Stimulated activated CD8-positive, alpha-beta memory T cell treated with anti-CD3 and anti-CD28 coated beads, Interleukin-7, amount 100 ng/mL, for 1 hour (primary cell): ENCODE results near the gene TMTC2.

Source experiments
- DNase-seq, 2 donors: peaks; one replicate each; pipeline ENCODE4 v3.0.0-alpha.2; 2020; ENCODE audit warnings: low read depth in 2 of 2

TMTC2 gene

DNA sequence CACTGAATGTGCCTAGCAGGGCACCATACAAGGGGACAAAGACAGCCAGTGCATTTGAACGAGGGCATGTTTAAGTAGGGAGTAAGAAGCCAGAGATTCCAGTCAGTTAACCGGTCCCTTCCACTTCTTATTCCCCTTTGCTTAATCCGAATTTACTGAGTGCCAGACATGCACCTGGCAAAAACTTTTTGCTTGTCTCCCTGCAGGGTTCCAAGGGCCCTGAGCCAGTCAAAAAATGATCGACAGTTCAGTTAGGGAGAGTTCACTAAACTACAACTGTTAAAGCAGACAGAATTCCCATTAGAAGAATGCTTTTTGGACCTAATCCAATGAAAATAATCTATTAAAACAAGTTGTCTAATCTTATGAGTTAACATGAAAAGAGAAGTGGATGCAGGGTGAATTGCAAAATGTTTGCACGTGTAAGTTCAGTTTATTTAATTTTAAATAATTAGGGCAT is 193.8 kb downstream of the TMTC2 start:
- DNase-seq = no peak

DNA sequence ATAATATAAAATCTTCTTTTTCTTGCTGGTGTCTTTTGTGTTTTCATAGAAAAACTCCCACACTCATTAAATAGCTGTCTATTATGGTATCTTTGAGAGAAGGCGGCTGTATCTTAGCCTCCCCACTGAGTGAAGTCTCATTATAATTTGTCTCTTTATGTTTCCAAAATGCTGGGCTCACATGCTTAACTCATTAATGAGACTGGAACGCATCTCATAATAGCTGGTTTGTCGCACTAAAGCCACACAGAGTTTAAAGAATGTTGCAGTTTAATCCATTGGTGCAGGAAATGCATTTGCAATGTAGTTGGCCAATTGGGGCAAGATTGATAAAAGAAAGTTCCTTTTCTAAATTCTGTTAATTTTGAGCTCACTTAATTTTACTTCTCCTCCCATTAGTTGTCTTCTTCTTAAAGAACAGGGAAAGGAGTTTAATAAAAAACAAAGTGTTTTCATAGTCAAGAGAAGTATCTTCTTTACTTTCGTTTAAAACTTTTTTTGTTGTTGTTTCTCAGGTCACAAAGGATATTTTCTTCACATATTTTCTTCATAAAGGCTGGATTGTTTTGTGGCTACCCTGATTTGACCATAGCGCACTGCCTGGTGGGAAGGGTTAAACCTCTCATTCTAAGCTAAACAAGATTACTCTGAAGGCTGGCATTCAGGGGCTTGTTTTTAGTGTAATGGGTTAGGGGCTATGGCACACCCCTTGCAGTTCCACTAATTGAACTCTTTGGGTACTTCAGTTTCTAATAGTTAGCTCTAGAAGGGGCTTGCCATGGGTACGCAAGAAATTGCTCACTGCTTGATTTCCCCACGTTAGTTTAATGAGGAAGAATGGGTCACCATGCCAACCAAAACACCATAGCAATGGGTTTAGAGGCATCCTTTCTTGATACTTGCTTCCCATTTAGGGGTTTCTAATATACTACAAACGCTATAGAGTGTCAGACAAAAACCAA is 197.0 kb downstream of the TMTC2 start:
- DNase-seq = no peak

DNA sequence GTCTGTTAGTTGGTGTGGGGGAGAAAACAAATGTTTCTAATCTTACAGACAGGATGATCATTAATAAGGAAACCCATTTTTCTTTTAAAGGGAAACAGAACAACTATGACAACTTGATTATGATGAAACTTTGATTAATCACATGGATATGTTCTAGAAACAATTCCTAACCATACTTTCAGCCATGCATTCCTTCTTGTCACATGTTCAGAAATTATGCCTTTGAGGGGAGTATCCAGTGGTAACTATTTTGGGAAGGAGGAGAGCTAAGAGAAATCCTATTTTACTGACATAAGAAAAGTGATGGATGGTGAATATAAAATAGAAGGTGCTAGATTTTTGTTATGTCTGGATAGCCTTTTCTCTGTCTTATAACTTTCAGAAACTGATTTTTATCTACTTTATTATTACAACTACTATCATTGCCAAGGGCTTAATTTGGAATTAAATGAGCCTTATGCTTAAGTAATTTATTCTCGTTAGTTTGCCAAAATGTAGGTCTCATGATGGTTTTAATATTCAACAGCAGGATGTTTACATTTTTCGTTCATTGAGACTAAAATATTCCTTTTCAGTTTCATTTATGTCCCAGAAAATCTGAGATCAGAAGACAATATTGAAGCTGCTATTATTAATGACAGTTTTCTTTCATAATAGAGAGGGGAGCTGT is 200.1 kb downstream of the TMTC2 start:
- no peak for DNase-seq

DNA sequence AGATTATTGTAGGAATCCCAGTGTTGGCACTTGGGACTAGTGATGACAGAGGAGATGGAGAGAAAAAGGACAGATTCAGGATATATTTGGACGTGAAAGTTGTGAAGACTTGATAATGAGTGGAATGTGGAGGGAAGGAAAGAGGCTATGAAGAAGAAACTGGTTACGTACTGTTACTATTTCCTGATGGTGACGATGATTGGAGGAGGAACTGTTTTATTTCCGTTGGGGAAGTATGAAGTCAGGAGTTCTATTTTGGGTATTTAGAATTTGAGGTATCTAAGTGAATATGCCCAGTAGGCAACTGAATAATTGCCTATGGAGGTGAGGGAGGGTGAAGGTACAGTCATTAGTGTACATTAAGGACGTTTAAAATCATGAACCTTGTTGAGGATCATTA is 207.2 kb downstream of the TMTC2 start:
- no peak for DNase-seq

DNA sequence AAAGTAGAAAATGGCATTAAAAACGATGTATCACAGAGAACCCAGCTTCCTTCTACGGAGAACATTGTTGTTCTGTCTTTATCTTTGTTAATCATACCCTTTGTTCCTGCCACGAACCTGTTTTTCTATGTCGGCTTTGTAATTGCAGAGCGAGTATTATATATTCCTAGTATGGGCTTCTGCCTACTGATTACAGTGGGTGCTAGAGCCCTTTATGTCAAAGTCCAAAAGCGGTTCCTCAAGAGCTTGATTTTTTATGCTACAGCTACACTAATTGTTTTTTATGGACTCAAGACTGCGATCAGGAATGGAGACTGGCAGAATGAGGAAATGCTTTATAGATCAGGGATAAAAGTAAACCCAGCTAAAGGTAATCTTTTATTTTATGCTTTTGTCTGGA is 209.6 kb downstream of the TMTC2 start:
- no peak for DNase-seq

DNA sequence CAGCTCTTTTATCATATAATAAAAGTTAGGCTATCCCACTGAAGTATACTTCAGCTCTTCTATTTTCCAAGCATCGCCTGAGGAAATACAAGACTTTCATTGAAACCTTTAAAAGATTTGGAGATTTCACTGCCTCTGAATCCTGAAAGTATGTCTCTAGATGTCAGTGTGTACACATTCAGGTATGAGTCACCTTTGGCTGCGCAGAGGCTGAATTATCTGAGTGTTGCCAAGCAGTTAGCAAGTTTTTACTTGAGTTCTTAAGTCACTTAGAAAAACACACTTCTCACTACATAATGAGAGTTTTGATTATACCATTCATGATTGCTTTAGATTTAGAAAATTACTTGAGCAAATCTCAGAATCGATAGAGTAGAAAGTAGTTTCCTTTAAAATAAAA is 210.3 kb downstream of the TMTC2 start:
- DNase-seq = no peak

DNA sequence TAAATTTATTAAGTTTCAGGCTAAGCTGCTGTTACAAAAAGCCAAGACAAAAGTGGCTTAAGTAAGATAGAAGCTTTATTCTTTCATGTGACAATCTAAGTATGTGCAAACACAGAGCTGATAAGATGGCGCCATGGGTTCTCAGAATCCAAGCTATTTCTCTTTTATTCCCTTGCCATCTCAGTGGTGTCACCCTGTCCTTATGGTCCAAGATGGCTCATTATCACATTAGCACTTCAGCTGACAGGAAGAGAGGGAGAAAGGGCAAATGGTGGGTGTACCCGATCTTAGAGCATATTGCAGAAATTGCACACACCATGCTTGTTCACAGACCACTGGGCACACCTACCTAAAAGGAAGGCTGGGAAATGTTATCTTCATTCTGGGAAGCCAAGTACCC is 211.7 kb downstream of the TMTC2 start:
- DNase-seq = no peak

DNA sequence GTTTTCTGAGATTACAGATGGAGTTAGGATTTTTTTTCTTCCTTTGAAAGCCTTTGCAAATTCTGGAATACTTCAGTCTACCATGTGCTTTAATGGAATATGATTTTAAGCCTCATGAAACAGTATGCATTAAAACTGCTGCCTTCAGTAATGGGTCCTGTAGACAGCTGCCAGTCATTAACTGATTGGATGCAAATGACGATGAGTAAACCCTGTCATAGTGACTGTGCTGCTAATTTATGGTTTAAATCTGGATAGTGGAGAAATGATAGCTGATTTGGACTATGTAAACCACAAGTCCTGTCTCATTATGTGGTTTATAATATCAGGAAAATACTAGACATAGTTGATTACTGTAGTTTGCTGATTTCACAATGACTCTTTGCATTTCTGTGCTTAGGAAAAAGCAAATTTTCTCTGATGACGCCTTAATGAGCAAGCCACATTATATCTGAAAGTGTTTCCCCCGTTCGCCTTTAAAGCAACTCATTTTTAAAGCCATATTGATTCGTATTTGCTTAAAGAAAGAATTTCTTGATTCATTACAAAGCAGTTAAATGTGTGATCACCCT is 217.6 kb downstream of the TMTC2 start:
- no peak for DNase-seq

DNA sequence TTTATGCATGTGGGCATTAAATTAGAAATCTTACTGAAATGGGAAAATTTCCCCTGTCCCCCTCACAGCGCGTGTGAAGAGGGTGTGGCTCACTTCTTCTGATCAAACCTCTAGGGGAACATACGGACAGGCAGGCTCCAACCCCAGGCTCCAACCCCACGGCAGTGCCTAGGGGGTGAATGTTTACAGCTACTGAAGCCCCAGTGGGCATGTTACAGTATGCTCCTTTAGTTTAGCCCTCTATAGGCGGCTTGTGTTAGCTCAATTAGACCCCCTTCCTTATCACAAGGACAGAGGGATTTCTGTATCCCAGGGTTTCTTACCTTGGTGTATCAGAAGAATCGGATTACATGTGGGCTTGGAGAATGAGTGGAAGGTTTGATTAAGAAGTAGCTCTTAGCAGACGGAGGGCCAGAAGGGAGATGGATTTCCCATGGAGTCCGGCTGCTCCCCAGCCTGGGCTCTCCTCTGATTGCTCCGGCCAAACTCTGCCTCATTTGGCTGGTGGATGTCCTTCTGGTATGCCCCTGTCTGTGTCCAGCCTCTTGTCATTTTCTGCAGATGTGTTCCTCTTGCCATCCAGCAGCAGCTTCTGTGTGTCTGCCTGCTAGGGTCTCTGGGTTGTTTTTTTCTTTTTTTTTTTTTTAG is 223.7 kb downstream of the TMTC2 start:
- no peak for DNase-seq

DNA sequence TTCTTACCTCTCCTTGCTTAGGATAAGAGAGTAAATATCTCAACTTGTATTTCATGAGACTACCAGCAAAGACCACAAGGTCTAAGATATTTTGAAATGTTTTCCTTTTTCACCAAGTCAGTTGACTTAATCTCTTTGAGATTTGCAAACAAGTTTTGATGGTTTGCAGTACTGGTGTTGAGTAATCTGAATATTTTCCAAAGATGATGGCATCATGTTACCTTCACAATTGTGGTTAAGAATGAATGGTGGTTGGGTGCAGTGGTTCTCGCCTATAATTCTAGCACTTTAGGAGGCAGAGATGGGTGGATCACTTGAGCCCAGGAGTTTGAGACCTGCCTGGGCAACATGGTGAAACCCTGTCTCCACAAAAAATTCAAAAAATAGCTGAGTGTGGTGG is 225.7 kb downstream of the TMTC2 start:
- DNase-seq = no peak

DNA sequence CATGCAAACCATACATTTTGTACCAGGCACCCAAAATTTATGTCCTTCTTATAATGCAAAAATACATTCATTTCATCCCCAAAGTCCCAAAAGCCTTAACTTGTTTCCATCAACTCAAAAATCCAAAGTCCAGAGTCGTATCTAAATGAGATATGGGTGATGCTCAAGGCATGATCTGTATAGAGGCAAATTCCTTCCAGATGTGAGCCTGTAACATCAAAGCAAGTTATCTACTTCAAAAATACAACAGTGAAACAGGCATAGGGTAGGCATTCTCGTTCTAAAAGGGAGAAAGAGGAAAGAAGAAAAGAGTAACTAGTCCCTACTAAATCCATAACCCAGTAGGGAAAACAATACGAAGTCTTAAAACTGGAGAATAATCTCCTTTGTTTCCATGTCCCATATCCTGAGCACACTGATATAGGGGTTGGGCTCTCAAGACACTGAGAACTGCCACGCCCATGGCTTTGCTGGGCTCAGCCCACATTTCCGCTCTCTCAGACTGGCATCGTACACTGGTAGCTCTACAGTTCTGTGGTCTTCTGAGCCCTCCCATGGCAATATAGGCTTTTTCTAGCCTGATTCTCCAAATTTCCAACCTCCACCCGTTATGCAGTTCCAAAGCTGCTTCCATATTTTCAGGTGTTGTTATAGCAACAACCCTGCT is 232.8 kb downstream of the TMTC2 start:
- no peak for DNase-seq

DNA sequence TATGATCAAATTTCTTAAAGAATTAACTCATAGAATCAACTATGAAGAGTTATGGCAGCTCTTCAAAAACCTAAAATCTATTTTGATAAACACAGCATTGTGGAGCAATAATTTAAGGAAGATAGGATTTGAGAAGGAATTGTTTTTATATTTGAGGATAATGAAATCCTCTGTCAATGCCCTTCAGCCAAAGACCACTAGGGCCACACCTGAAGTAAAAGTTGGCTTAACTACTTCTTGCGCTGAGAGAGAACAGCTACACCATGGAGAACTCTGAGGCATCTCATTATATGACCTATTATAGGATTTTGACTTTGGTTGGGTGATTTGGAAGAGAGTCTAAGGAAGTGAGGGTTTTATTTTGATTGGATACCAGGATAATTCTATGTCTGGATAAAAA is 237.2 kb downstream of the TMTC2 start:
- no peak for DNase-seq

DNA sequence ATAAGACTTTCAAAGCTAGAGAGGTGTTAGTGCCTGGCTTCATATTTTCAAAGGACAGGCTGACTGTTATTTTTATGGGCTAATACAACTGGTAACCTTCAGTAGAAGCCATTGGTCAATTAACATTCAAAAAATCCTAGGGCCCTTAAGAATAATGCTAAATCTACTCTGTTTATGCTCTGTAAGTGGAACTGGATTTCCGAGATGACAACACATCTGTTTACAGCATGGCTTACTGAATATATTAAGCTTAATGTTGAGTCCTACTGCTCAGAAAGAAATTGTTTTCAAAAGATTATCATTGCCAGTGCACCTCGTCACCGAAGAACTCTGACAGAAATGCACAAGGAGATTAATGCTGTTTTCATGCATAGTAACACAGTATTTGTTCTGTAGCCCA is 239.9 kb downstream of the TMTC2 start:
- no peak for DNase-seq

DNA sequence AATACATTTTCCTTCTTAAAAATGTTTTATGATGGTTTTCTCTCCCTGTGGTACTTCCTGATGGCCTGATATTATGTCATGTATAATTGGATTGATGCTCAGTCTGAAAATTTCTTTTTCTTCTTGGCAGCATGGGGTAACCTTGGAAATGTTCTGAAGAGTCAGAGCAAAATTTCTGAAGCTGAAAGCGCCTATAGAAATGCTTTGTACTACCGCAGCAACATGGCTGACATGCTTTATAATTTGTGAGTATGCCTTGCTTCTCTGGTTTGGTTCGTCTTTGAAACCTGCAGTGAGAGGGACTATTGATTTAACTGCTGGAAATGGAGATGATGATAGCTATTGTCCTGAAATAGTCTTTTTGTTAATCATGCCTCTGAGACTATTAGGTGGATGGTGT is 243.6 kb downstream of the TMTC2 start:
- no peak for DNase-seq

DNA sequence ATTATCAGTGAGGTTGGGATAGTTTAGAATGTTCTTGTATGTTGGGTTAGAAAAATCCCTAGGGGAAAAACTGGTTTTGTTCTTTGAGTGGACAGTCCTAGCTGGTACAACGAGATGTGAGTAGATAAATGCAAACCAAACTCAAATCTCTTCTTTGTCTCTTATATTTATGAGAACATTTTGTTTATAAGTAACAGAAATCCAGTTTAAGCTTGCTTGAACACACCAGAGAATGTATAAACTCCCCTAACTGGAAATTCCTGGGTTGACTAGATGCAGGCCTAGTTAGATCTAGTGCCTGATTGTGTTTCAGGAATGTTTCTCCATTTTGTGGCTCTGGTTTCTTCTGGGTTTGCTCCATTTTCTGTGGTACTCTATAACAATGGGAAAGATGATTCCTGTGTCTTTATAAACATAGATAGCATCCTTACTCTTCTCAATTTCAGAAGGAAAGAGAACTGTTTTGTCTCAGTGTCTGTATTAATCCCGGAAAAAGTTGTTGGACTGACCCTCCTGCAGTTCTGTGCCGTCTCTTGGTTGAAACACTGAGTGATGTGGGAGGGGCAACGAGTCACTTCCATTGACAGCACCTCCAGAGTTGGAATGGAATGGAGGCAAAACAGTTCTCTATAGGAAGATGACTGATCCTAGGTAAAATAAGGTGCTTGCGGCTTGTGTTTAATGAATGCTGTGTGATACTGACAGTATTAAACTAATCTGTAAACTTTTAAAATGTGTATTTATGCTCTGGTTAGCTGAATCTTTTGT is 244.8 kb downstream of the TMTC2 start:
- DNase-seq = no peak

DNA sequence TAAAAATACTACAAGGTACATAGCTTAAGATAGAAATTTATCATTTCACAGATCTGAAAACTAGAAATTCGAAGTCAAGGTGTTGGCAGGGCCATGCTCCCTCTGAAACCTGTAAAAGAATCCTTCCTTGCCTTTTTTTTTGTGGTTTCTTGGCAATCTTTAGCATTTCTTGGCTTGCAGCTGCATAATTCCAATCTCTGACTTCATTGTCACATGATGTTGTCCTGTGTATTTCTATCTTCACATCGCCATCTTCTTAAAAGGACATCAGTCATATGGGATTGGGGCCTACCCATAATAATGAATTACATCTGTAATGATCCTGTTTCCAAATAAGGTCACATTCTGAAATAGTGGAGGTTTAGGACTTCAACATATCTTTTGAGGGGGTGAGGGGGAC is 250.4 kb downstream of the TMTC2 start:
- DNase-seq = no peak

DNA sequence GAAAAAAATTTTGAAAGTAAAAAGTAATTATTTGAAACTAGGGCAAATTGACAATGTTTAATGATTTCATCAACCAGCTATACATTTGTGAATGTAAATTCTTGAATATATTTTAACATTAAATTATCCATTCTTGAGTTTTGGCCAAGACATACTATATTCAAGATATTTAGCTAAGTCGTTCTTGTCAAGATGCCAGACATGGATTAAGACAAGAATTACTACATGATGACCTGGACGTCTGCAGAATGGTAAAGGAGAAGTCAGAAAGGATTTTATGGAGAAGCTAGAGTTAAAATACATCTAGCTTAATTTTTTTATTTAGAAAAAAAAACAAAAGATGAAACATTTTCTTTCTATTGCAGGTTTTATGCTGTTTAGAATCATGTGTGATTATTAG is 255.8 kb downstream of the TMTC2 start:
- DNase-seq = no peak

DNA sequence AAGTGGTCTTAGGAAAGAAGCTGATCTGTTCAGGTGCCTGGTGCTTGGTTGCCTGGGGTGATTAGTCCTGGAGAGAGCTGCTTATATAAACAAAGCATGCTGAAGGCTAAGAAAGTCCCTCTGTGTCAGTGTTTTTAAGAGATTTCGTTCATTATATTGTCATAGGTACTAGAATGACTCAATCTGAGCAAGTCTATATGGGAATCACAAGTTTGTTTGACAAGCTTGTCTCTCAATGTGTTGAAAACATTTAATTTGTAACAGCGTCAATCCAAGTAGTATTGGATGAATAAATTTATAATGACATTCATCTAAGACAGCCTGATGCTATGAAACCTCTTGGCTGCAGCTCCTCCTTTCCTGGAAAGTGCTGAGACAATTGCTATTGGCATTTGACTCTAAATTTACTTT is 256.3 kb downstream of the TMTC2 start:
- no peak for DNase-seq

DNA sequence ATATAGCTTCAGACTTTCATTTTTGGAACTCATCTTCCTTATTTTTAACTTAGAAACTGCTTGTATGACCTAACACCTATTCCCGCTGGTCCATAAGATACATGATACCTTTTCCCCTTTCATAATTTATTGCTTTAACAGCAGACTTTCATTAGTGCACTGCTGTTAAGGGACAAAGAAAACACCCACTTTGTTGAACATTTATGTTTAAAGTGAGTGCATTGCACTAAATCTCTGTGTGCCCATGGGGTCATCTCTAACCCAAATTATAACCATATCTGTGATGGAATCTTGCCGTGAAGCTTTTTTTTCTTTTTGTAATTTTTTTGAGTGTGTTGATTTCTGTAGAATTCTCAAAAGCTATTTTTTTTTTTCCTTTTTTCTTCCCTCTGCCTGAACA is 261.8 kb downstream of the TMTC2 start:
- DNase-seq = no peak

DNA sequence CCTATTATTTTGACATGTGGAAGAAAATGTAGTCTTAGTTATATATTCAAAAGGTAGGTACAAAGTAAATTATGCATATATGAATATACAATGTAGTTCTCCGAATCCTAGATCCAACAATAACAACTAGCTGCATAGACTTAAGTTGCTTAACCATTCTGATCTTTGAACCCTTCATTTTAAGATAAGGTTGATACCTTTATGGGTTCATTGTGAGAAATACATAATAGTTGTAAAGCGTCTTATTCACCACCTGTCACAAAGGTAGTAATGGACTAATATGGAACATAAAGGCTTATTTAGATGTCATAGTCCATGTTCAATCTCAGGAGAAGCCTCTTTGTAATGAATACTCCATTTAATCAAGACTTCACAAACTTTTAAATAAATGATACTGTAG is 263.6 kb downstream of the TMTC2 start:
- no peak for DNase-seq

DNA sequence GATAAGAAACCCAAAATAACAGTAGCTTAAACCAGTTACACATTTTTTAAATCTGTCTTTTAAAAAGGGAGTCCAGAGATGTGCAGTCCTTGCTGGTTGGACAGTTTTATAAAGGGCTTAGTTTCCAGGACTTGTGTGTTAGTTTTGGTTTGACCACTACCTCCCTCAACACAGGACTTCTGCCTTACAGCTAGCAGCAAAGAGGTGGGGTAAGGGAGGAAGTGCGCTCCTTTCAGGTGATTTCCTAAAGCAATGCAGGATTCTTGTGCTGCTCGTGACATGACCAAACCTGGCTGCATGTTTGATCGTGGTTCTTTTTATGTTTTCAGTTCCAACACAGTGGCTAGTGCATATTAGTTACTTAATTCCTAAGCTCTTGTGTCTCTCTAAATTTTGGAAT is 266.2 kb downstream of the TMTC2 start:
- no peak for DNase-seq
